ENCODE results near the gene C14orf132.

C14orf132 gene

DNA sequence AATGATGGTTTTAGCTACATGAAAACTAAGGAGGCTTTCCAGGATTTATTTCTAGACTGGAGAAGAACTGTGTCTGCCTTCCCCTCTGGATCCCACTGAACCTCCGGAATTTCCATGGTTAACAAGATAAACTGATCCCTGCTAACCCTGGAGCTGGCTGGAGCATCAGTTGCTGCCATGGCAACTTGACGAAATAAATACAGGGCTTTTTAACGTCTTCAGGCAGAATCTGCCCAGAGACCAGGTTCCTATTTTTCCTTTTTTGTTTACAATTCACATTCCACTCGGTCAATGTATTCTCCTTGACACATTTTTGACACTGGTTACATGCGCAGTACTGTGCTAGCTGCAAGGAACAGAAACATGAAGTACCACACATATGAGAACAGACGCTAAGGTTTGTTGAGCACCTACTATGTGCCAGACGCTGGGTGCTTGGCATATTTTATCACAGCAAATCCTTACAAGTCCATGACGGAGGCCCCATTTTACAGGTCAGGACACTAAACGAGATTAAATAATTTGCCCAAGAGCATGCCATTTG lies 1.7 kb downstream of the C14orf132 start:
- DNase-seq, result no peak

DNA sequence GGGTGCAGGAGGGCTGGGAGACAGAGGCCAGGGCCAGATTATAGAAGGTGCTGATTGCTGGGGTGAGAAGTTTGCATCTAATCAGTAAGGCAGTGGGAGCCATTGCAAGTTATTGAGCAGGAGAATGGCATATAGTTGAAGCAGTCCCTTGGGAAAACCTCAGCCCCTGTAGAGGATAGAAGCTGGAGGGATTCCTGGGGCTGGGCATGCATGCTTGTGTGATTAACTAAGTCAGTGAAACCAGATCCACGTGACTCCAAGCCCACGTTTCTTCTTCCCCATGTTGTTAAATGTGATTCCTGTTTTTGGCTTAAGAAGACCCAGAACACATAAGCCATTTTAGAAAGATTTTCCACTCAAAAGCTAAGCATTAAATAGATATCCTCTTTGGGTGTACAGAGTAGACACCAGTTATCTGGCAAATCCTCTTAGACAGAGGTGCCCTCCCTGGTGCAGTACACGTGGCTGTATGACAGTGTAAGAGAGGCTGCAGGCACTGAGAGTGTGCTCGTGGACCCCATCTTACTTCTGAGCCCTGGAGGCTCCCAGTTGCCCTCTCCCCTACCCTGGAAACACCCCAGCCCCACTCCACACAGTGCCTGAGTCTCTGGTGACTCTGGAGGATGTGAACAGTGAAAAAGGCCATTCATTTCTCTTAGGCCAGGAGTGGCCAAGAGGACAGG lies 3.2 kb downstream of the C14orf132 start:
- no peak for DNase-seq

GRCh38 chr14:96046630-96047029 lies 7.5 kb downstream of the C14orf132 start:
- no peak for DNase-seq

GRCh38 chr14:96047101-96047500 lies 7.9 kb downstream of the C14orf132 start:
- no peak for DNase-seq

GRCh38 chr14:96049932-96050331 lies 10.8 kb downstream of the C14orf132 start:
- DNase-seq, result no peak

GRCh38 chr14:96050482-96050881 lies 11.3 kb downstream of the C14orf132 start:
- no peak for DNase-seq

GRCh38 chr14:96051231-96051630 lies 12.1 kb downstream of the C14orf132 start:
- DNase-seq, result no peak

- DNase-seq, result no peak
Measured at GRCh38 chr14:96051642-96052540, 12.7 kb downstream of the C14orf132 start.

DNA sequence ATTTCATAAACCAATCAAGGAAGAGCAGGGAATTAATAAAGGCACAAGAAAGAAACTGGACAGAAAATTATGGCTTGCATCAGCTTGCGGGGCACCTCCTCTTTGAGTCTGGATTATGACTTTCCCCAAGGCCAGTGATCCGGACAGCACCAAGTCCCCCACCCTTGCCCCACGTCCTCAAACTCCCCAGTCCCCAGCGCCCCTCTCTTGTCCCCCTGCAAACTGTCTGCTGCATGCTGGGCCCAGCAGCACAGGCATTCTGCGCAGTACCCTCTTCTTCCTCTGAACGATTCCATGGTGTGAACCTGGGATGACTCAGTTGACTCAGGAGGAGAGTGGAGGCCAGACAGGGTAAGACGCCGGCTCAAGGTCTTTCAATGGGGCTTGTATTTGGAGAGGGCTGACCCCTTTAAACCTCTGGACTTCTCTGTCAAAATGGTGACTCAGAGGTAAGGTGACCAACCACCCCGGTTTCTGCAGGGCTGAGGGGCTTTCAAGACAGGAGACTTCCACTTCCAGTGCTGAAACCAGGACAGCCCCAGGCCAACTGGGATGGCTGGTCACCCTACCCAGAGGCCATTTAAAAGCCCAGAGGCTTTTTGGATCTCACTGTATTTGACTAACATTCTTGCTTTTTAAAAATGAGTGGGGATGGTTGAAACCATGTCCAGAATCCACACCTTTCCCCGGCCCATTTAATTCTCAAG lies 13.5 kb downstream of the C14orf132 start:
- DNase-seq, result no peak

DNA sequence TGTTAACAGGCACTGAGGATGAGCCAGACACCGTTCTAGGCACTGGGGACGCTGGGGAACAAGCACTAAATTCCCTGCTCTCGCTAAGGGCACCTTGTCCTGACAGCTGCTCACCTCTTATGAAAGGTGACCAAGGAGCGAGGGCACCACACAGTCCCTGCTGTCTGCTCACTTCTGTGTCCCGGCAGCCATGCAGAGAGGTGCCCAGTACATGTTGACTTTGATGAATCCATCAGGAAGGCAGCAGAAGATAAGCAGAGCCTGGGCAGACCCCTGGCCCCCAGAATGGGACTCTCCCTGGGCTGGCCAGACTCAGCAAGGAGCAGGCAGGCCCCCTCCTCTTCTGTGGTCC lies 14.1 kb downstream of the C14orf132 start:
- no peak for DNase-seq

DNA sequence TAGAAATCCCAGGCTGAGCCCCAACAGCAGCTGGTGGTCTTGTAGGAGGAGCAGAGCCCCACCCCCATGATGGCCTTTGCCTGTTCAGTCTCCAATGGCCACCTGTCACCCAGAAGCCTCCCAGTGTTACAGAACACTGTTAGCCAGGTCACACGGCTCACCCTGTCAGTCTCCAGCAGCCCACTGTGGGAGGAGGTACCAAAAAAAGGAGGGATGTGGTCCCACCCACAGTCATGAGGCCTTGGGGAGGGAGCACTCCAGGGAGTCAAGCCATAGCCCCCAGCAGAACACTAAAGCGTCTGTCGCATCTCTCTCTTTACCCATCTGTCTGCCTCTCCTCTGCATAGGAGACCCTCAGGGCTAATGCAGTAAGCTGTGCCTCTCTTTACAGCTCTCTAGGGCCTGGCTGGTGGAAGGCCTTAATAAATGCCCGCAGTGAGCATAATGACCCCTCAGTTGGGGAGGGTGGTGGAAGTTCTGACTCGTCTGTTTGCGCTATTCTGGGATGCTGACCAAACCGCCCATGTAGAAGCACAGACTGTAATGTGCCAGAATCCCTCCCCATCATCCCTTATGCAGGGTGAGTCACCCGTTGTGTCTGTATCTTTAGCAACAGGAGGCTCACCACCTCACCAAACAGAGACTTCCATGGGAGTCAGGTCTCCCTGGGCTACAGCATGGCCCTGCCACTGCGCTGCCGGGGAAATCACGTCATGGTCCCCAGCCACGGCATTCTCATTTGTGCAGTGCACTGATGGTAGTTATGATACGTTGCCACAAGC lies 14.6 kb downstream of the C14orf132 start:
- DNase-seq, result no peak

DNA sequence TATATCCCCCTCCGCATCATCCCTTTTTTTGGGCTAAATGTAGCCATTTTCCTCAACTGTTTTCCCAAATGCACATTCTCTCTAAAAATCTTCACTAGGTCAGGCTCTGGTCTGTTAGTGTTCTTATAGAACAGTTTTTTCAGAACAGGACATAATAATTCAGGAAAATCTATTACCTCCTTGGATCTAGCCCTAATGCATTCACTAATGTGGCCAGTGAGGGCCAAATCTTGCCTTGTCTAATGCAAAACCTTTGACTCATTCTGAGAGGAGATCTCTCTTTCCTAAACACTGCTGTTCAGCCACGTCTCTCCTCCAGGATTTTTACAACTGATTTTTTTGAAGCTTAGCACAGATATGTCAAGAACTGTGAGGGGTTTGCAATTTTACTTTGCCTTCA lies 15.5 kb downstream of the C14orf132 start:
- DNase-seq, result no peak

DNA sequence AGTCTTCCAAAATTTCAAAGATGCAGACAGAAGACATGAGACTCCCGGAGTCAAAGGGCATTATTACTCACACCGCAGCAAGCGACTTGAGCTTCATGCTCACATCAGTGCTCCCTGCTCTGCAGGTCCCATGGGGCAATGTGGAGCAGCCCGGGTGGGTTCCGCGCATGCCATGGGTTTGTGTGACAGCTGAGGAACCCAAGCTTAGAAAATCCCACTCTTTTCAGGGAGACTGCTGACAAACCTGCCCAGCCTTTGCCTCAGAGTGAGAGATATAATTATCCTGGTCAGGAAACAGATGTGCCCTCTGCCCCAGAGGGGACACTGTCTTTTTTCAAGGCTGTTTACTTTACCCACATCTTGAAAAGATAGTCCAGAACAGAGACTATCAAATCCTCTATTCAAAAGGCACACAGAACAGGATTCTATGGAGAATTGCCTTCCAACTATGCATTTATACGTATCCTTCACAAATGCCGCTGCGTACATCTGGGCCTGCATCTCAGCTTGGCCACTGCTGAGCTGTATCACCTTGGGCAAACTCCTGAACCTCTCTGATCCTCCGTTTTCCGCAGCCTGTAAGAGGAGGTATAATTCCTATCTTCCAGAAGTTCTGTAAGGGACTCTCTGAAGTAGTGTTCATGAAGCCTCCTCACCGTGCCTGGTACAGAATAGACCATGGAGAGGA lies 16.0 kb downstream of the C14orf132 start:
- DNase-seq, result no peak

DNA sequence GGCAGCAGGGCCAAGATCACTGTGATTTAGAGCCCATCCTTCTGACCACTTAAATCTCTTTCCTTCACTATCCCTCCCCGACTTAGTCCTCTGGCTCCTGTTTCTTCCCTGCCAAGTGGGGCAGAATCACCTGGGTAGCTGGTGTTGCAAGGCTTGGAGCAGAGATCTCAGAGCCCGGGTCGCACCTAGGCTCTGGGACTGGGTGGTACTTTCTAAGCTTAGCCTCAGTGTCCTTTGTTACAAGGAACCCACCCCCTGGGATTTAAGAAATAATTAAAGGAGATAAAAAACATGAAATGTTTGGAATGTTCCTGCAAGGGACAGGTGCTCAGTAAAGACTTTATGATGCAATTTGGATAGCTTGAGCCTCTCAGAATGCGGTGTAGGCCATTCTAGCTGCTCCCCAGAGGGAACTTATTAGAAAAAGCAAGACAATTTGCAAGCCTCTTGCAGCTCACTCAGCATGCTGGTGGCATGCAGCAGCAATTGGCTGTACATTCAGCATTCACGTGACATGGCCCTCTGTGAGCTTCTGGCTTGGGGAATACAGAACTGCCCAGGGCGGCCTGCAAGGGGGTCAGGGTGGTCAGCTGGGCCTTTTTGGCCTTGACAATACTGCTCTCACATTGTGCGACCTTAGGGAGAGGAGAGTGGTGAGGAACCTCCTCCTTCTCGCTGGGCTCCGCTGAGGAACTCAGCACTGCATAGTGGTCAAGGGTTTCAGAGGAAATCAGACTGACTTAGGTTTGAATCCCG lies 16.8 kb downstream of the C14orf132 start:
- DNase-seq, result no peak

- DNase-seq, result no peak
Measured at GRCh38 chr14:96056509-96057422, 17.6 kb downstream of the C14orf132 start.

DNA sequence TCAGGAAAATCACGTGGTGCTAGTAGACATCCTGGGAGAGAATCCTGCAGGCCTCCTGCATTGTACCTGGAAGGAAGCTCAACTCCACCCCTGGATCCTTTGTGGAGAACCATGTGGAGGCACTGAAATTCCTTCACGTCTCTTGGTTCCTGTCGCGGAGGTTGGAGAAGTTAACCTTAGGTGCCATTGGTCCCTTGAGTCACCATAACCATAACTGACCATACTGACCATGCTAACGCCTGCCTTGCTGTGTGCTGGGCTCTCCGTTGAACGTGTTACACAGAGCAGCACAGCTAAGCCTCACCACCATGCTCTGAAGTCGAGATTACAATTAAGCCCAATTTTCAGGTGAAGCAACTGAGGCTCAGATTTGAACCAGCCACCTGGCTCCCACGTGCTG lies 18.6 kb downstream of the C14orf132 start:
- DNase-seq, result no peak

GRCh38 chr14:96058576-96059200 lies 19.5 kb downstream of the C14orf132 start:
- DNase-seq, result no peak

DNA sequence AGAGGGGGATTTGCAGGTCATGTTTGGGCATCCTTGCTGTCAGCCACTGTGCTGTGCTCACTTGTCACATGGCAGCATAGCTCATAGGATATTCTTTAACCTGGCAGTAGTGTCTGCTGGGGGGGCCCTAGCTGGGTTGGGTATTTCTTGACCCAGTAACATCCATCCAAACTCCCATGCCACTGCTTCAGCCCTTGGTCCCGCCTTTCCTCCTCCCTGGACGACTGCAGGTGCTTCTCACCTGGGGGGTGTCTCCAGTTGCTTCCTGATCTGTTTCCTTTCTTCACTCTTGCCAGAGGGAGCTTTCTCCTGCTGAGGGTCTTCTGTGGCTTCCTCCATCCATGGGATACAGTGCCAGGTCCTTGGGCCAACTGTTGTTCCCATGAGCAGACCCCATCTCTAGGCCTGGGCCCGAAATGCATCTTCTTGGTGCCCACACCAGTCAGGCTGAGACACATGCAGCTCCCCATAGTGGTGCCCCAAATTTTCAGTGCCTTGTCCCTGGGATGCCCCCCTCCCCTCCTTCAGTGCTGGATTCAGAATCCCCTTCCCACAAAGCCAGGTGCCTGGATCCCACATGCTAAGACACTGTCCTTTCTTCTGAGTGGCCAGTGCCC lies 20.5 kb downstream of the C14orf132 start:
- no peak for DNase-seq
